K562 (cell line): ENCODE results near the gene ARAF. TPM values are rescaled to one million over a fixed set of nuclear protein-coding genes. Genes with fewer than 3 reads are reported as not detected.

ENCODE experiments used
- DMBX1 ChIP-seq: fragments of 250-450 bp; sonication (Bioruptor Pico); IDR thresholded peaks from 2 replicates; pipeline ENCODE4 v1.8.0; 2022; ENCODE audit warnings: inconsistent platforms, mild to moderate bottlenecking, moderate library complexity, borderline replicate concordance
- ETV6 ChIP-seq, 3 experiments: fragments of 150-350 bp in 1 of 3; sonication (generic) in 1 of 3; formaldehyde crosslinking in 1 of 3; IDR thresholded peaks; 2 replicates each; pipeline versions ENCODE4 v1.6.1 to v1.8.0; 2014 to 2022; ENCODE audit warnings: borderline replicate concordance in 2 of 3, low read depth in 2 of 3, antibody characterized with exemption in 1 of 3, low read length in 1 of 3, mild to moderate bottlenecking in 1 of 3, missing genetic modification reagents in 1 of 3
- HMGN3 ChIP-seq: IDR thresholded peaks from 2 replicates; pipeline ENCODE4 v1.6.1; 2011; ENCODE audit warnings: borderline replicate concordance, low read depth, mild to moderate bottlenecking, mixed read lengths, low read length; ENCODE audit not compliant: insufficient read length; ENCODE audit errors: extremely low read depth
- NFIX ChIP-seq: fragments of 250-450 bp; sonication (Bioruptor Pico); IDR thresholded peaks from 2 replicates; pipeline ENCODE4 v1.4.0; 2020; ENCODE audit warnings: low read depth, mild to moderate bottlenecking, moderate library complexity
- PHTF2 ChIP-seq: fragments of 250-450 bp; sonication (Bioruptor Pico); IDR thresholded peaks from 2 replicates; pipeline ENCODE4 v1.5.0; 2021; ENCODE audit warnings: mild to moderate bottlenecking
- POLR2G ChIP-seq: fragments of 200-400 bp; formaldehyde crosslinking; IDR thresholded peaks from 2 replicates; pipeline ENCODE4 v1.6.1; 2017; ENCODE audit warnings: low read depth, mild to moderate bottlenecking, antibody characterized with exemption, low read length, moderate library complexity
- RFX5 ChIP-seq: IDR thresholded peaks from 2 replicates; pipeline ENCODE4 v1.6.1; 2011; ENCODE audit warnings: low read depth, mild to moderate bottlenecking, improper control_type of control experiment, low read length
- ZNF124 ChIP-seq: sonication (generic); formaldehyde crosslinking; IDR thresholded peaks from 2 replicates; pipeline ENCODE4 v1.8.1; 2022; ENCODE audit warnings: missing genetic modification reagents
- ZNF354B ChIP-seq: fragments of 250-450 bp; sonication (Bioruptor Pico); IDR thresholded peaks from 2 replicates; pipeline ENCODE4 v1.4.0; 2020
- polyA plus RNA-seq, 8 experiments: library from polyadenylated mRNA; depleted of rRNA in 4 of 8; stranded (reverse) in 5 of 8; unstranded in 3 of 8; fragments of >200 nt; fragmentation: Nextera tagmentation in 2 of 8; fragmentation: Illumina TruSeq in 1 of 8; extraction: Ambion mirVana in 2 of 8; extraction: Trizol in 1 of 8; gene quantifications; 2 replicates each; pipeline versions ENCODE4 v1.2.1 to v1.2.3, GENCODE V29; 2011 to 2014; ENCODE audit warnings: inconsistent platforms in 1 of 8, missing spikeins in 1 of 8
- total RNA-seq, 7 experiments: library from RNA; depleted of rRNA in 6 of 7; stranded (reverse); fragments of >200 nt in 6 of 7; fragmentation: Illumina TruSeq in 2 of 7; extraction: Trizol in 2 of 7; gene quantifications; 2 replicates each; pipeline versions ENCODE4 v1.2.1 to v1.2.3, GENCODE V29; 2011 to 2021; ENCODE audit warnings: low replicate concordance in 1 of 7
- TF ChIP-seq, protein P1 (sequence below): fragments of 200-400 bp; formaldehyde crosslinking; IDR thresholded peaks from 2 replicates; pipeline ENCODE4 v1.6.1; 2017; ENCODE audit warnings: mild to moderate bottlenecking, low read depth, low read length, moderate library complexity
- TF ChIP-seq, protein P2 (sequence below): fragments of 200-800 bp; sonication (Bioruptor generic); IDR thresholded peaks from 2 replicates; pipeline ENCODE4 v1.6.1; 2016; ENCODE audit warnings: missing genetic modification characterization, missing compliant biosample characterization
- TF ChIP-seq, protein P3 (sequence below): fragments of 450-650 bp; formaldehyde crosslinking; IDR thresholded peaks from 2 replicates; pipeline ENCODE4 v1.4.0; 2022; ENCODE audit warnings: mild to moderate bottlenecking, moderate library complexity
- TF ChIP-seq, protein P4 (sequence below): IDR thresholded peaks from 2 replicates; pipeline ENCODE4 v1.6.1; 2016; ENCODE audit warnings: missing genetic modification characterization, missing compliant biosample characterization
- TF ChIP-seq, protein P5 (sequence below): fragments of 450-650 bp; IDR thresholded peaks from 2 replicates; pipeline ENCODE4 v1.7.1; 2018; ENCODE audit warnings: mild to moderate bottlenecking, low read depth; ENCODE audit not compliant: partially characterized antibody

Gene ARAF
- total and polyA plus RNA-seq, 9 of the 15 experiments (the other 6 are each of a cell fraction or from before 2014, with no cell fraction given), result 5.5 to 70.0 (median 29.4) TPM

DNA sequence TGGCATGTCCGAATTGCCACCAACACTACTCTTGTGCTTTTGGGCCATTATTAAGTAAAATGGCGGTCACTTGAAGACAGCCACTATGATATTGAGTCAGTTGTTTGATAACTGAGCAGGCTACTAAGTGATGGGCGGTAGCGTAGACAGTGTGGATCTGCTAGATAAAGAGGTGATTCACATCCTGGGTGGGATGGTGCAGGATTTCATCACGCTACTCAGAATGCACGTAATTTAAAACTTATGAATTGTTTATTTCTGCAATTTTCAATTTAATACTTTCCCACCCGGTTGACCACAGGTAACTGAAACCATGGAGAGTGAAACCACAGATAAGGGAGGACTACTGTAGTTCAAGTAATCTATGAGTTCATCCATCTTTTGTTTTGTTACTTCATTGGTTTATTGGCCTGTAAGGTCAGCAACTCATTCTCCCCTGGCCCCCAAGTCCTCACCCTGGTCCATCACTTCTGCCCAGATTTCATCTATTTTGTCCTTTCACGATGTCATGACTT is 2.9 kb downstream of the ARAF start (continued):
- TF ChIP-seq, protein P1, sequence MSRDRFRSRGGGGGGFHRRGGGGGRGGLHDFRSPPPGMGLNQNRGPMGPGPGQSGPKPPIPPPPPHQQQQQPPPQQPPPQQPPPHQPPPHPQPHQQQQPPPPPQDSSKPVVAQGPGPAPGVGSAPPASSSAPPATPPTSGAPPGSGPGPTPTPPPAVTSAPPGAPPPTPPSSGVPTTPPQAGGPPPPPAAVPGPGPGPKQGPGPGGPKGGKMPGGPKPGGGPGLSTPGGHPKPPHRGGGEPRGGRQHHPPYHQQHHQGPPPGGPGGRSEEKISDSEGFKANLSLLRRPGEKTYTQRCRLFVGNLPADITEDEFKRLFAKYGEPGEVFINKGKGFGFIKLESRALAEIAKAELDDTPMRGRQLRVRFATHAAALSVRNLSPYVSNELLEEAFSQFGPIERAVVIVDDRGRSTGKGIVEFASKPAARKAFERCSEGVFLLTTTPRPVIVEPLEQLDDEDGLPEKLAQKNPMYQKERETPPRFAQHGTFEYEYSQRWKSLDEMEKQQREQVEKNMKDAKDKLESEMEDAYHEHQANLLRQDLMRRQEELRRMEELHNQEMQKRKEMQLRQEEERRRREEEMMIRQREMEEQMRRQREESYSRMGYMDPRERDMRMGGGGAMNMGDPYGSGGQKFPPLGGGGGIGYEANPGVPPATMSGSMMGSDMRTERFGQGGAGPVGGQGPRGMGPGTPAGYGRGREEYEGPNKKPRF, result no peak
- TF ChIP-seq DMBX1 (CRISPR knock-in tag), result no peak; the same call in 1 of the 2 replicates
- TF ChIP-seq, protein P2, sequence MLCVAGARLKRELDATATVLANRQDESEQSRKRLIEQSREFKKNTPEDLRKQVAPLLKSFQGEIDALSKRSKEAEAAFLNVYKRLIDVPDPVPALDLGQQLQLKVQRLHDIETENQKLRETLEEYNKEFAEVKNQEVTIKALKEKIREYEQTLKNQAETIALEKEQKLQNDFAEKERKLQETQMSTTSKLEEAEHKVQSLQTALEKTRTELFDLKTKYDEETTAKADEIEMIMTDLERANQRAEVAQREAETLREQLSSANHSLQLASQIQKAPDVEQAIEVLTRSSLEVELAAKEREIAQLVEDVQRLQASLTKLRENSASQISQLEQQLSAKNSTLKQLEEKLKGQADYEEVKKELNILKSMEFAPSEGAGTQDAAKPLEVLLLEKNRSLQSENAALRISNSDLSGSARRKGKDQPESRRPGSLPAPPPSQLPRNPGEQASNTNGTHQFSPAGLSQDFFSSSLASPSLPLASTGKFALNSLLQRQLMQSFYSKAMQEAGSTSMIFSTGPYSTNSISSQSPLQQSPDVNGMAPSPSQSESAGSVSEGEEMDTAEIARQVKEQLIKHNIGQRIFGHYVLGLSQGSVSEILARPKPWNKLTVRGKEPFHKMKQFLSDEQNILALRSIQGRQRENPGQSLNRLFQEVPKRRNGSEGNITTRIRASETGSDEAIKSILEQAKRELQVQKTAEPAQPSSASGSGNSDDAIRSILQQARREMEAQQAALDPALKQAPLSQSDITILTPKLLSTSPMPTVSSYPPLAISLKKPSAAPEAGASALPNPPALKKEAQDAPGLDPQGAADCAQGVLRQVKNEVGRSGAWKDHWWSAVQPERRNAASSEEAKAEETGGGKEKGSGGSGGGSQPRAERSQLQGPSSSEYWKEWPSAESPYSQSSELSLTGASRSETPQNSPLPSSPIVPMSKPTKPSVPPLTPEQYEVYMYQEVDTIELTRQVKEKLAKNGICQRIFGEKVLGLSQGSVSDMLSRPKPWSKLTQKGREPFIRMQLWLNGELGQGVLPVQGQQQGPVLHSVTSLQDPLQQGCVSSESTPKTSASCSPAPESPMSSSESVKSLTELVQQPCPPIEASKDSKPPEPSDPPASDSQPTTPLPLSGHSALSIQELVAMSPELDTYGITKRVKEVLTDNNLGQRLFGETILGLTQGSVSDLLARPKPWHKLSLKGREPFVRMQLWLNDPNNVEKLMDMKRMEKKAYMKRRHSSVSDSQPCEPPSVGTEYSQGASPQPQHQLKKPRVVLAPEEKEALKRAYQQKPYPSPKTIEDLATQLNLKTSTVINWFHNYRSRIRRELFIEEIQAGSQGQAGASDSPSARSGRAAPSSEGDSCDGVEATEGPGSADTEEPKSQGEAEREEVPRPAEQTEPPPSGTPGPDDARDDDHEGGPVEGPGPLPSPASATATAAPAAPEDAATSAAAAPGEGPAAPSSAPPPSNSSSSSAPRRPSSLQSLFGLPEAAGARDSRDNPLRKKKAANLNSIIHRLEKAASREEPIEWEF, result no peak
- no peak for TF ChIP-seq PHTF2 (CRISPR knock-in tag)
- TF ChIP-seq ZNF354B, result no peak
- TF ChIP-seq, protein P3, sequence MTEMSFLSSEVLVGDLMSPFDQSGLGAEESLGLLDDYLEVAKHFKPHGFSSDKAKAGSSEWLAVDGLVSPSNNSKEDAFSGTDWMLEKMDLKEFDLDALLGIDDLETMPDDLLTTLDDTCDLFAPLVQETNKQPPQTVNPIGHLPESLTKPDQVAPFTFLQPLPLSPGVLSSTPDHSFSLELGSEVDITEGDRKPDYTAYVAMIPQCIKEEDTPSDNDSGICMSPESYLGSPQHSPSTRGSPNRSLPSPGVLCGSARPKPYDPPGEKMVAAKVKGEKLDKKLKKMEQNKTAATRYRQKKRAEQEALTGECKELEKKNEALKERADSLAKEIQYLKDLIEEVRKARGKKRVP (CRISPR knock-in tag), result peak; percentile 19; the same call in 1 of the 2 replicates
- no peak for TF ChIP-seq RFX5
- TF ChIP-seq HMGN3, result no peak
- TF ChIP-seq, protein P4, sequence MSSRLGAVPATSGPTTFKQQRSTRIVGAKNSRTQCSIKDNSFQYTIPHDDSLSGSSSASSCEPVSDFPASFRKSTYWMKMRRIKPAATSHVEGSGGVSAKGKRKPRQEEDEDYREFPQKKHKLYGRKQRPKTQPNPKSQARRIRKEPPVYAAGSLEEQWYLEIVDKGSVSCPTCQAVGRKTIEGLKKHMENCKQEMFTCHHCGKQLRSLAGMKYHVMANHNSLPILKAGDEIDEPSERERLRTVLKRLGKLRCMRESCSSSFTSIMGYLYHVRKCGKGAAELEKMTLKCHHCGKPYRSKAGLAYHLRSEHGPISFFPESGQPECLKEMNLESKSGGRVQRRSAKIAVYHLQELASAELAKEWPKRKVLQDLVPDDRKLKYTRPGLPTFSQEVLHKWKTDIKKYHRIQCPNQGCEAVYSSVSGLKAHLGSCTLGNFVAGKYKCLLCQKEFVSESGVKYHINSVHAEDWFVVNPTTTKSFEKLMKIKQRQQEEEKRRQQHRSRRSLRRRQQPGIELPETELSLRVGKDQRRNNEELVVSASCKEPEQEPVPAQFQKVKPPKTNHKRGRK, result no peak
- no peak for TF ChIP-seq NFIX (CRISPR knock-in tag)
- no peak for TF ChIP-seq ETV6 (IDR thresholded peaks at IDR 0.05; ENCODE audit: borderline replicate concordance in 1 of 2, low read depth in 2 of 2, low read length in 1 of 2)
- no peak for TF ChIP-seq ETV6 (CRISPR knock-in tag; IDR thresholded peaks at IDR 0.05; ENCODE audit: borderline replicate concordance)
- TF ChIP-seq, protein P5, sequence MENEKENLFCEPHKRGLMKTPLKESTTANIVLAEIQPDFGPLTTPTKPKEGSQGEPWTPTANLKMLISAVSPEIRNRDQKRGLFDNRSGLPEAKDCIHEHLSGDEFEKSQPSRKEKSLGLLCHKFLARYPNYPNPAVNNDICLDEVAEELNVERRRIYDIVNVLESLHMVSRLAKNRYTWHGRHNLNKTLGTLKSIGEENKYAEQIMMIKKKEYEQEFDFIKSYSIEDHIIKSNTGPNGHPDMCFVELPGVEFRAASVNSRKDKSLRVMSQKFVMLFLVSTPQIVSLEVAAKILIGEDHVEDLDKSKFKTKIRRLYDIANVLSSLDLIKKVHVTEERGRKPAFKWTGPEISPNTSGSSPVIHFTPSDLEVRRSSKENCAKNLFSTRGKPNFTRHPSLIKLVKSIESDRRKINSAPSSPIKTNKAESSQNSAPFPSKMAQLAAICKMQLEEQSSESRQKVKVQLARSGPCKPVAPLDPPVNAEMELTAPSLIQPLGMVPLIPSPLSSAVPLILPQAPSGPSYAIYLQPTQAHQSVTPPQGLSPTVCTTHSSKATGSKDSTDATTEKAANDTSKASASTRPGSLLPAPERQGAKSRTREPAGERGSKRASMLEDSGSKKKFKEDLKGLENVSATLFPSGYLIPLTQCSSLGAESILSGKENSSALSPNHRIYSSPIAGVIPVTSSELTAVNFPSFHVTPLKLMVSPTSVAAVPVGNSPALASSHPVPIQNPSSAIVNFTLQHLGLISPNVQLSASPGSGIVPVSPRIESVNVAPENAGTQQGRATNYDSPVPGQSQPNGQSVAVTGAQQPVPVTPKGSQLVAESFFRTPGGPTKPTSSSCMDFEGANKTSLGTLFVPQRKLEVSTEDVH, result no peak
- no peak for TF ChIP-seq POLR2G
- TF ChIP-seq ZNF124 (CRISPR knock-in tag), result no peak
